Measurements from ENCODE around the gene GP1BB.

The GP1BB gene

GRCh38 chr22:19680911-19681862, 42.2 kb upstream of the GP1BB start:
- no peak for TF ChIP-seq MAX (IDR thresholded peaks at IDR 0.05)
- no peak for TF ChIP-seq ZBTB7A (IDR thresholded peaks at IDR 0.05; ENCODE audit: low read depth)

GRCh38 chr22:19681863-19682245, 41.5 kb upstream of the GP1BB start:
- TF ChIP-seq USF1 (IDR thresholded peaks at IDR 0.05): no peak
- TF ChIP-seq FOXM1 (IDR thresholded peaks at IDR 0.05; ENCODE audit: borderline replicate concordance, low read depth): no peak
- no peak for TF ChIP-seq YY1 (IDR thresholded peaks at IDR 0.05; ENCODE audit: low read depth)

- TF ChIP-seq TCF12 (IDR thresholded peaks at IDR 0.05; ENCODE audit: low read depth) (no peak), REST (IDR thresholded peaks at IDR 0.05; ENCODE audit: low read depth) (no peak), YY1 (IDR thresholded peaks at IDR 0.05; ENCODE audit: low read depth) (no peak), CEBPB (IDR thresholded peaks at IDR 0.05) (no peak), TAF1 (IDR thresholded peaks at IDR 0.05; ENCODE audit: low read depth) (no peak), FOXM1 (IDR thresholded peaks at IDR 0.05; ENCODE audit: borderline replicate concordance, low read depth) (no peak), CREB1 (IDR thresholded peaks at IDR 0.05; ENCODE audit: low read depth) (no peak), RAD21 (IDR thresholded peaks at IDR 0.05; ENCODE audit: low read depth) (no peak), ZBTB7A (IDR thresholded peaks at IDR 0.05; ENCODE audit: low read depth) (no peak), TEAD4 (IDR thresholded peaks at IDR 0.05) (no peak)
Measured at GRCh38 chr22:19686946-19687345, 36.4 kb upstream of the GP1BB start.

GRCh38 chr22:19687561-19688300, 35.6 kb upstream of the GP1BB start:
- TF ChIP-seq ZBTB7A (IDR thresholded peaks at IDR 0.05; ENCODE audit: low read depth) (0 out of 2 replicates have a peak, but pooled peaks have one; percentile 20), EP300 (IDR thresholded peaks at IDR 0.05; ENCODE audit: borderline replicate concordance) (no peak), REST (IDR thresholded peaks at IDR 0.05; ENCODE audit: low read depth) (no peak), USF1 (IDR thresholded peaks at IDR 0.05) (no peak), MAX (IDR thresholded peaks at IDR 0.05) (0 out of 2 replicates have a peak, but pooled peaks have one; percentile 27), NFIC (IDR thresholded peaks at IDR 0.05) (peak; percentile 87)

GRCh38 chr22:19688301-19689290, 34.7 kb upstream of the GP1BB start:
- no peak for TF ChIP-seq NFIC (IDR thresholded peaks at IDR 0.05)
- no peak for TF ChIP-seq FOXM1 (IDR thresholded peaks at IDR 0.05; ENCODE audit: borderline replicate concordance, low read depth)
- no peak for TF ChIP-seq YY1 (IDR thresholded peaks at IDR 0.05; ENCODE audit: low read depth)
- no peak for TF ChIP-seq TEAD4 (IDR thresholded peaks at IDR 0.05)
